OCI-LY1 (cell line): Measurements from ENCODE around the gene SLC24A3.

Experiments
- EZH2 ChIP-seq: fragments of 200-600 bp; sonication (generic), shearing (Covaris generic); IDR thresholded peaks from 2 replicates; pipeline ENCODE4 v1.8.0; 2017; ENCODE audit warnings: borderline replicate concordance, mixed run types, mild to moderate bottlenecking, antibody characterized with exemption, low read length, moderate library complexity, mixed read lengths
- TF ChIP-seq, protein P1 (sequence below): fragments of 200-600 bp; sonication (generic), shearing (Covaris generic); IDR thresholded peaks from 2 replicates; pipeline ENCODE4 v1.5.1; 2017; ENCODE audit warnings: mild to moderate bottlenecking, antibody characterized with exemption, low read length, moderate library complexity, mixed read lengths

GRCh38 chr20:19406381-19406780 lies 193.9 kb downstream of the SLC24A3 start:
- TF ChIP-seq, protein P1, sequence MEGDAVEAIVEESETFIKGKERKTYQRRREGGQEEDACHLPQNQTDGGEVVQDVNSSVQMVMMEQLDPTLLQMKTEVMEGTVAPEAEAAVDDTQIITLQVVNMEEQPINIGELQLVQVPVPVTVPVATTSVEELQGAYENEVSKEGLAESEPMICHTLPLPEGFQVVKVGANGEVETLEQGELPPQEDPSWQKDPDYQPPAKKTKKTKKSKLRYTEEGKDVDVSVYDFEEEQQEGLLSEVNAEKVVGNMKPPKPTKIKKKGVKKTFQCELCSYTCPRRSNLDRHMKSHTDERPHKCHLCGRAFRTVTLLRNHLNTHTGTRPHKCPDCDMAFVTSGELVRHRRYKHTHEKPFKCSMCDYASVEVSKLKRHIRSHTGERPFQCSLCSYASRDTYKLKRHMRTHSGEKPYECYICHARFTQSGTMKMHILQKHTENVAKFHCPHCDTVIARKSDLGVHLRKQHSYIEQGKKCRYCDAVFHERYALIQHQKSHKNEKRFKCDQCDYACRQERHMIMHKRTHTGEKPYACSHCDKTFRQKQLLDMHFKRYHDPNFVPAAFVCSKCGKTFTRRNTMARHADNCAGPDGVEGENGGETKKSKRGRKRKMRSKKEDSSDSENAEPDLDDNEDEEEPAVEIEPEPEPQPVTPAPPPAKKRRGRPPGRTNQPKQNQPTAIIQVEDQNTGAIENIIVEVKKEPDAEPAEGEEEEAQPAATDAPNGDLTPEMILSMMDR = no peak
- no peak for TF ChIP-seq EZH2
